NCI-H748 (cell line): ENCODE data around the gene PLS1.
"Not testable (repeated sequence)": the region's sequence is repeated elsewhere in the genome, so short reads cannot be mapped to it uniquely, and the experiment has no call there.

ENCODE experiments used
- DNase-seq: peaks from one replicate; lab custom pipeline; 2025; ENCODE audit not compliant: unreplicated experiment; lab: John Stamatoyannopoulos, UW

Gene PLS1

GRCh38 chr3:142595581-142595950 lies 627 bp upstream of the PLS1 start:
- peak; percentile 15 for DNase-seq

GRCh38 chr3:142596726-142597088 lies 514 bp downstream of the PLS1 start:
- no peak for DNase-seq

GRCh38 chr3:142597906-142598305 lies 1.7 kb downstream of the PLS1 start:
- DNase-seq = no peak

- DNase-seq = no peak
These were observed 5.5 kb downstream of the PLS1 start for GRCh38 chr3:142601713-142602112.

GRCh38 chr3:142602619-142603385 lies 6.6 kb downstream of the PLS1 start:
- DNase-seq = no peak

- not testable (repeated sequence) for DNase-seq
These were observed 7.2 kb downstream of the PLS1 start for GRCh38 chr3:142603386-142603705.

- DNase-seq = no peak
These were observed 8.7 kb downstream of the PLS1 start for GRCh38 chr3:142604940-142605339.

GRCh38 chr3:142608631-142609030 lies 12.4 kb downstream of the PLS1 start:
- DNase-seq = no peak

- DNase-seq = no peak
These were observed 12.9 kb downstream of the PLS1 start for GRCh38 chr3:142609136-142609535.

- no peak for DNase-seq
These were observed 15.0 kb downstream of the PLS1 start for GRCh38 chr3:142611206-142611605.

- no peak for DNase-seq
These were observed 17.3 kb downstream of the PLS1 start for GRCh38 chr3:142613491-142613890.

- DNase-seq = no peak
These were observed 17.9 kb downstream of the PLS1 start for GRCh38 chr3:142614059-142614626.

- DNase-seq = no peak
These were observed 19.0 kb downstream of the PLS1 start for GRCh38 chr3:142615171-142615570.

- peak; percentile 83 for DNase-seq
These were observed 22.8 kb downstream of the PLS1 start for GRCh38 chr3:142618917-142619461.

GRCh38 chr3:142622405-142622804 lies 26.2 kb downstream of the PLS1 start:
- DNase-seq = no peak

GRCh38 chr3:142623194-142623593 lies 27.0 kb downstream of the PLS1 start:
- DNase-seq = no peak

- DNase-seq = no peak
These were observed 28.4 kb downstream of the PLS1 start for GRCh38 chr3:142624341-142625152.

- no peak for DNase-seq
These were observed 28.9 kb downstream of the PLS1 start for GRCh38 chr3:142625153-142625440.

- DNase-seq = no peak
These were observed 30.8 kb downstream of the PLS1 start for GRCh38 chr3:142626971-142627370.

GRCh38 chr3:142628801-142629200 lies 32.6 kb downstream of the PLS1 start:
- DNase-seq = no peak

- no peak for DNase-seq
These were observed 36.9 kb downstream of the PLS1 start for GRCh38 chr3:142633073-142633472.

- DNase-seq = no peak
These were observed 39.9 kb downstream of the PLS1 start for GRCh38 chr3:142636050-142636449.
